Stimulated activated naive CD4-positive, alpha-beta T cell (primary cell): ENCODE data around the gene JAG2.
A peak's percentile ranks its signal among the peaks of the same experiment; 100 is the strongest.

Experiments
- DNase-seq, 6 experiments: peaks; one replicate each; lab custom pipeline; 2025; lab: John Stamatoyannopoulos, UW

JAG2 gene

GRCh38 chr14:105182296-105183020 is 13.9 kb upstream of the JAG2 start:
- peak in 1 of 6 experiments; percentile 21 for DNase-seq

GRCh38 chr14:105181549-105182295 is 13.1 kb upstream of the JAG2 start:
- DNase-seq, result peak in 1 of 6 experiments; percentile 39

- DNase-seq, result peak; percentile 64 to 93 (median 82)
Measured at GRCh38 chr14:105180592-105181548, 12.3 kb upstream of the JAG2 start, which contains the start of gene NUDT14. TSS of gene NUDT14 (minus strand) at chr14:105181312. CDS start at chr14:105181209, 103 bp downstream.

- no peak for DNase-seq
Measured at GRCh38 chr14:105179191-105179590, 10.6 kb upstream of the JAG2 start.

- no peak for DNase-seq
Measured at GRCh38 chr14:105178868-105179140, 10.2 kb upstream of the JAG2 start.

- DNase-seq, result no peak
Measured at GRCh38 chr14:105178069-105178867, 9.7 kb upstream of the JAG2 start.

- DNase-seq, result no peak
Measured at GRCh38 chr14:105177082-105177481, 8.5 kb upstream of the JAG2 start.

GRCh38 chr14:105176513-105176912 is 7.9 kb upstream of the JAG2 start:
- DNase-seq, result no peak

GRCh38 chr14:105173901-105174894 is 5.6 kb upstream of the JAG2 start:
- DNase-seq, result no peak

- no peak for DNase-seq
Measured at GRCh38 chr14:105173145-105173544, 4.6 kb upstream of the JAG2 start.

GRCh38 chr14:105172476-105172875 is 3.9 kb upstream of the JAG2 start:
- DNase-seq, result no peak

GRCh38 chr14:105171004-105171673 is 2.6 kb upstream of the JAG2 start:
- DNase-seq, result peak in 1 of 6 experiments; percentile 16

- peak in 2 of 6 experiments; percentile 5 to 8 for DNase-seq
Measured at GRCh38 chr14:105169776-105170655, 1.4 kb upstream of the JAG2 start.

GRCh38 chr14:105168979-105169507 is 467 bp upstream of the JAG2 start:
- peak in 4 of 6 experiments; percentile 30 to 42 (median 36) for DNase-seq

- no peak for DNase-seq
Measured at GRCh38 chr14:105168093-105168420, 519 bp downstream of the JAG2 start.

GRCh38 chr14:105167303-105168092 is 1.1 kb downstream of the JAG2 start:
- DNase-seq, result no peak

- no peak for DNase-seq
Measured at GRCh38 chr14:105166571-105167302, 1.8 kb downstream of the JAG2 start.
